ENCODE measurements around the gene SLC35F4.

SLC35F4 gene

DNA sequence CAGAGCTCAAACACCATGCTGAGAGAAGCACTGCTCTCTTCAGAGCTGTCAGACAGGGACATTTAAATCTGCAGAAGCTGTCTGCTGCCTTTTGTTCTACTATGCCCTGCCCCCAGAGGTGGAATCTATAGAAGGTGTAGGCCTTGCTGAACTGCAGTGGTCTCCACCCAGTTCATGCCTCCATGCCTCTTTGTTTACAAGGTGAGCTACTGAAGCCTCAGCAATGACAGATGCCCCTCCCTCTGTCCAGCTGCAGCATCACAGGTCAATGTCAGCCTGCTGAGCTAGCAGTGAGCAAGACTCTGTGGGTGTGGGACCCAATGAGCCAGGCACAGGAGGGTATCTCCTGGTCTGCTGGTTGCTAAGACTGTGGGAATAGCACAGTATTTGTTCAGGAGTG, 346.8 kb downstream of the SLC35F4 start:
- DNase-seq (ENCODE audit: low spot score), result no peak

Data from activated CD4-positive, alpha-beta T cell treated with anti-CD3 and anti-CD28 coated beads, Interleukin-2, Interleukin-4, amounts not matched to agents 100 ng/mL and 50 ng/mL, durations not matched to agents 16 hours and 8 hours (primary cell).